RWPE1 (cell line): Measurements from ENCODE around the gene ACP7.
A peak's percentile ranks its signal among the peaks of the same experiment; 100 is the strongest.

Experiments
- CTCF ChIA-PET: fragments of 350-600 bp; sonication (Branson Sonifier 250); formaldehyde crosslinking; extraction: SDS; loops from one replicate; lab custom pipeline; 2021; lab: Yijun Ruan, JAX
- POLR2A ChIA-PET: fragments of 400-600 bp; formaldehyde crosslinking; extraction: SDS; loops from one replicate; lab custom pipeline; 2020; ENCODE audit warnings: antibody characterized with exemption; ENCODE audit not compliant: low non-redundant PET; lab: Yijun Ruan, JAX
- DNase-seq: peaks from one replicate; pipeline ENCODE4 v3.0.0; 2012; ENCODE audit warnings: low spot score
- H3K27ac ChIP-seq: fragments of 450-650 bp; 2 replicates; pipeline ENCODE4 v1.5.1; 2017
- TF ChIP-seq, protein P1 (sequence below): fragments of 450-650 bp; conservative IDR thresholded peaks from 2 replicates; pipeline ENCODE4 v1.5.1; 2017; ENCODE audit warnings: low read depth, mild to moderate bottlenecking

The ACP7 gene

DNA sequence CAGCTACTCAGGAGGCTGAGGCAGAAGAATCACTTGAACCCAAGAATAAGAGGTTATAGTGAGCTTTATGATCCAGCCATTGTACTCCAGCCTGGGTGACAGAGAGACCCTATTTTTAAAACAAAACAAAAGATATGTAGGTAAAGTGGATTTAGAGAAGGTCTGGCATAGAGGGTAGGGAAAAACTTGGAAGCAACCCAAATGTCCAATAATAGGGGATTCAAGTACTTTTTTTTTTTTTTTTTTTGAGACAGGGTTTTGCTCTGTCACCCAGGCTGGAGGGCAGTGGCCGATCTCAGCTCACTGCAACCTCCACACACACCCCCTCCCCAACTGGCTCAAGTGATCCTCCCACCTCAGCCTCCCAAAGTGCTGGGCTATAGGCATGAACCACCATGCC is 35.7 kb downstream of the ACP7 start:
- TF ChIP-seq, protein P1, sequence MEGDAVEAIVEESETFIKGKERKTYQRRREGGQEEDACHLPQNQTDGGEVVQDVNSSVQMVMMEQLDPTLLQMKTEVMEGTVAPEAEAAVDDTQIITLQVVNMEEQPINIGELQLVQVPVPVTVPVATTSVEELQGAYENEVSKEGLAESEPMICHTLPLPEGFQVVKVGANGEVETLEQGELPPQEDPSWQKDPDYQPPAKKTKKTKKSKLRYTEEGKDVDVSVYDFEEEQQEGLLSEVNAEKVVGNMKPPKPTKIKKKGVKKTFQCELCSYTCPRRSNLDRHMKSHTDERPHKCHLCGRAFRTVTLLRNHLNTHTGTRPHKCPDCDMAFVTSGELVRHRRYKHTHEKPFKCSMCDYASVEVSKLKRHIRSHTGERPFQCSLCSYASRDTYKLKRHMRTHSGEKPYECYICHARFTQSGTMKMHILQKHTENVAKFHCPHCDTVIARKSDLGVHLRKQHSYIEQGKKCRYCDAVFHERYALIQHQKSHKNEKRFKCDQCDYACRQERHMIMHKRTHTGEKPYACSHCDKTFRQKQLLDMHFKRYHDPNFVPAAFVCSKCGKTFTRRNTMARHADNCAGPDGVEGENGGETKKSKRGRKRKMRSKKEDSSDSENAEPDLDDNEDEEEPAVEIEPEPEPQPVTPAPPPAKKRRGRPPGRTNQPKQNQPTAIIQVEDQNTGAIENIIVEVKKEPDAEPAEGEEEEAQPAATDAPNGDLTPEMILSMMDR = no peak
- CTCF ChIA-PET = interaction anchor here (0.7 to 1.1 kb wide), 3 partner anchors 62 to 231 kb away, joined by 3 to 6 read pairs (median 5); no protein-coding TSS in a partner anchor
- DNase-seq = no peak
- no peak overlapping the region for H3K27ac ChIP-seq
- POLR2A ChIA-PET = no interaction called here

DNA sequence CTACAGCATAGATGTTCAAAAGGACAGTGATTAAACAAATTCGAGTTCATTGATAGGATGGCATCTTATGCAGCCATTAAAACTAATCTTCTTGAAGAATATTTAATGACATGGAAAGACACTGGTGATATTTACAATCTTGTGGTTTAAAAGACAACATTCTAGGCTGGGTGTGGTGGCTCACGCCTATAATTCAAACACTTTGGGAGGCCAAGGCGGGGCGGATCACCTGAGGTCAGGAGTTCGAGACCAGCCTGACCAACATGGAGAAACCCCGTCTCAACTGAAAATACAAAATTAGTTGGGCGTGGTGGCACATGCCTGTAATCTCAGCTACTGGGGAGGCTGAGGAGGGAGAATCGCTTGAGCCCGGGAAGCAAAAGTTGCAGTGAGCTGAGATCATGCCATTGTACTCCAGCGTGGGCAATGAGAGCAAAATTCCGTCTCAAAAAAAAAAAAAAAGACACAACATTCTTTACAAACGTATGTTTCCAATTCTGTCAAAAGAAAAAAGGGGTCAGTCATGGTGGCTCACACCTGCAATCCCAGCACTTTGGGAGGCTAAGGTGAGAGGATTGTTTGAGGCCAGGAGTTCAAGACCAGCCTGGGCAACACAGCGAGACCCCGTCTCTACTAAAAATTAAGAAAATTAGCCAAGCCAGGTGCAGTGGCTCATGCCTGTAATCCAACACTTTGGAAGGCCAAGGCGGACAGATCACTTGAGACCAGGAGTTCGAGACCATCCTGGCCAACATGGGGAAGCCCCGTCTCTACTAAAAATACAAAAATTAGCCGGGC is 39.0 kb downstream of the ACP7 start:
- TF ChIP-seq, protein P1 = no peak
- no peak for DNase-seq
- ChIA-PET CTCF (interaction anchor here (0.9 to 1.5 kb wide), 2 partner anchors 23 to 75 kb away, joined by 4 to 5 read pairs; no protein-coding TSS in a partner anchor), POLR2A (no interaction called here)
- H3K27ac ChIP-seq = no peak overlapping the region

DNA sequence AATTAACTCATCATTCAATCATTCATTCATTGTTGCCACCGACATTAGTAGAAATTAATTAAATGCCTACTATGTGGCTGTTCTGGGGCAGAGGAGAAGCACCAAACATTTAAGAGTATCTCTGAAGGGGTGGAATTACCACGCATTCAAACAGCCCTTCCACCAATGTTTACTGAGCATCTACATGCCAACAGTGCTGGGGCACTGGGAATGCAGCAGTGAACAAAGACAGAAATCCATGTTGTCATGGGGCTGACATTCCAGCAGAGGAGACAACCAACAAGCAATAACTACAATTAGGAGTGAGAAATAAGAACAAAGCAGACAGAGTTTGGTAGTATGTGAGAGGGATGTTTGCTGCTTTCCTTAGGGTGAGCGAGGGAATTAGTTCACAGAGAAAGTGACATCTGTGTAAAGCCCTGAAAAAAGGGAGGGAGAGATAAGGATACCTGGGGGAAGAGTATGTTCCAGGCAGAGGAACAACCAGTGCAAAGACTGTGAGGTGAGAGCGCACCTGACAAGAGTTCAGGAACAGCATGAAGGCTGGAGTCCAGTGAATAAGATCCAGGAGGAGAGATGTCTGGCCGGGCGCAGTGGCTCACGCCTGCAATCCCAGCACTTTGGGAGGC is 40.1 kb downstream of the ACP7 start:
- CTCF ChIA-PET = no interaction called here

DNA sequence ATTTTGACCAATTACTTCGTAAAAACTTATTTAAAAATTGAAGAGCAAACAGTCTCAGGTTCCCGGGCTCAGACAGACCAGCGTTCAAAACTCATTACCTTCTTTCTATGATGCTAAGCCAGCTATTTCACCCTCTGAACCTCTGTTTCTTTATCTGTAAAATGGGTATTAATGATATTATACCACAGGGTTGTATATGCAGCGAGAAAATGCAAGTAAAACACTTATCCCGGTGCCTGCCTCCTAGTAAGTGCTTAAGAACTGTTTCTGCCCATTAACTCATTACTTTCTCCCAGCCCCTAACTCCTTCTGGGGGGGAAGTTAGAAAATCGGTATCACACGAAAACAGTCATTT is 41.0 kb downstream of the ACP7 start:
- ChIA-PET POLR2A (no interaction called here), CTCF (interaction anchor here (0.6 kb wide), 1 partner anchor 201 kb away, joined by 3 read pairs; no protein-coding TSS in a partner anchor)
- TF ChIP-seq, protein P1 = no peak
- no peak for DNase-seq
- peak overlapping the region; percentile 85 for H3K27ac ChIP-seq

More for the DNA sequence above, 40.1 kb downstream of the ACP7 start:
- peak overlapping the region; percentile 20 for H3K27ac ChIP-seq
- POLR2A ChIA-PET = no interaction called here
- no peak for DNase-seq
- TF ChIP-seq, protein P1 = no peak

DNA sequence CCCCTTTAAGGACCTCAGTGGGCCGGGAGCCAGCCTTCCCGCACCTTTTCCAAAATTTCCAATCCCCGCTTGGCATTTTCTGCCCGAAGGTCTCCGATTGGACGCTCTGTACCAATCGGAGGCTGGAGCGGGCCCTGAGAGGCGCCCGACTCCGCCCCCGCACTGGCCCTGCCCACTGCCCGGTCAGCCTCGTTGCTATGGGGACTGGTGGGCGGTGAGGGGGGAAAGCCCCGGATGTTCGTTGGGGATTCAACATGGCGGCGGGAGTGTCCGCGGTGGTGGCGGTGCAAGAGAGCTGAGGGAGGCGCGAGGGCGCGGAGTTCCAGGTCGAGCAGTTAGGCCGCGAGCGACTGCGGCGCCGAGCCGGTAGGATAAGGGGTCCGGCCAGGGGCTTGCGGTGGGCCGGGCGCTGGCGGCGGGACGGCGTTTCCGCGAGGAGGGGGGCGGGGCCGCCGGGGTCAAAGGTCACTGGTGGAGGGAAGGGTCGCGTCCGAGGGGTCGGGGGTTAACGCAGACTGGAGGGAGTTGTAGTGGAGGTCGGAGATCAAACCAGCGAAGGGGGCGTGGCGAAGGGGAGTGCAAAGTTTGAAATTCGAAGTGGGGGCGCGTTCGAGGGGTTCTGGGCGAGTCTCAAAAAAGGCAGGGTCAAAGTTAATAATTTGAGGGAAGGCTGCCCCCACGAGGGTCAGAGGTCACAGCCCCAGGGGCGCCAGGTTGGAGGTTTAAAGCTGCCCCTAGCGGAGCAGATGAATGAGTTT is 41.6 kb downstream of the ACP7 start, which contains the start of gene PAK4:
Gene PAK4, plus strand, starts transcription at position 233 of the 758 bp plus-strand sequence. CDS start 43,768 bp downstream, outside the sequence.
- ChIA-PET CTCF (interaction anchor here (0.6 kb wide), 1 partner anchor 201 kb away, joined by 3 read pairs; no protein-coding TSS in a partner anchor), POLR2A (no interaction called here)
- TF ChIP-seq, protein P1 = no peak
- peak; percentile 100 for DNase-seq
- H3K27ac ChIP-seq = peak within 1 kb of the TSS; percentile 85
